SK-N-SH treated with all-trans-retinoic acid at 6 μM for 48 hours (cell line): ENCODE measurements around the gene RHO.

ENCODE experiments used
- CSDC2 ChIP-seq: fragments of 250-450 bp; sonication (Bioruptor Pico); IDR thresholded peaks from 2 replicates; pipeline ENCODE4 v1.5.0; 2020; ENCODE audit warnings: mild to moderate bottlenecking, moderate library complexity
- RARB ChIP-seq: fragments of 250-450 bp; sonication (Bioruptor Pico); IDR thresholded peaks from 2 replicates; pipeline ENCODE4 v1.8.0; 2021; ENCODE audit warnings: mild to moderate bottlenecking, moderate library complexity
- SNAI2 ChIP-seq: fragments of 250-450 bp; sonication (Bioruptor Pico); IDR thresholded peaks from 2 replicates; pipeline ENCODE4 v1.5.0; 2020; ENCODE audit warnings: mild to moderate bottlenecking, moderate library complexity
- ZFP30 ChIP-seq: fragments of 450-650 bp; formaldehyde crosslinking; IDR thresholded peaks from 2 replicates; pipeline ENCODE4 v1.5.0; 2022; ENCODE audit warnings: mild to moderate bottlenecking, moderate library complexity
- TF ChIP-seq, protein P1 (sequence below): fragments of 250-450 bp; sonication (Bioruptor Pico); IDR thresholded peaks from 2 replicates; pipeline ENCODE4 v1.5.0; 2020; ENCODE audit warnings: mild to moderate bottlenecking, moderate library complexity

Gene RHO

DNA sequence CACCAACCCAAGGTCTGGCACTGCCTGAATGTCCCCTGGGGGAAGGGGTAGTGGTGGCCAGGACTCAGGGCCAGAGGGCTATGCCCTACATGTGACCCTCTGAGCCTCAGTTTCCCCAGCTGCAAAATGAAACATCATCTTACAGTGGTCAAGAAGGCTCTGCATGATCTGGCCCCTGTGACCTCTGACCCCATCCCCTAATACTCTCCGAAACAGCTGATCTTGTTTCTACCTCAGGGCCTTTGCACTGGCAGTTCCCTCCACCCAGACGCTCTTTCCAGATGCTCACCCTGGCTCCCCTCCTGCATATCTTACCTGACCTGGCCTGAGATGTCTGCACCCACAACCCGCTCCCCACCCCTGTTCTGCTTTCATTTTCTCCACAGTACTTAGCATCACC, 56.2 kb downstream of the RHO start (continued):
- TF ChIP-seq, protein P1, sequence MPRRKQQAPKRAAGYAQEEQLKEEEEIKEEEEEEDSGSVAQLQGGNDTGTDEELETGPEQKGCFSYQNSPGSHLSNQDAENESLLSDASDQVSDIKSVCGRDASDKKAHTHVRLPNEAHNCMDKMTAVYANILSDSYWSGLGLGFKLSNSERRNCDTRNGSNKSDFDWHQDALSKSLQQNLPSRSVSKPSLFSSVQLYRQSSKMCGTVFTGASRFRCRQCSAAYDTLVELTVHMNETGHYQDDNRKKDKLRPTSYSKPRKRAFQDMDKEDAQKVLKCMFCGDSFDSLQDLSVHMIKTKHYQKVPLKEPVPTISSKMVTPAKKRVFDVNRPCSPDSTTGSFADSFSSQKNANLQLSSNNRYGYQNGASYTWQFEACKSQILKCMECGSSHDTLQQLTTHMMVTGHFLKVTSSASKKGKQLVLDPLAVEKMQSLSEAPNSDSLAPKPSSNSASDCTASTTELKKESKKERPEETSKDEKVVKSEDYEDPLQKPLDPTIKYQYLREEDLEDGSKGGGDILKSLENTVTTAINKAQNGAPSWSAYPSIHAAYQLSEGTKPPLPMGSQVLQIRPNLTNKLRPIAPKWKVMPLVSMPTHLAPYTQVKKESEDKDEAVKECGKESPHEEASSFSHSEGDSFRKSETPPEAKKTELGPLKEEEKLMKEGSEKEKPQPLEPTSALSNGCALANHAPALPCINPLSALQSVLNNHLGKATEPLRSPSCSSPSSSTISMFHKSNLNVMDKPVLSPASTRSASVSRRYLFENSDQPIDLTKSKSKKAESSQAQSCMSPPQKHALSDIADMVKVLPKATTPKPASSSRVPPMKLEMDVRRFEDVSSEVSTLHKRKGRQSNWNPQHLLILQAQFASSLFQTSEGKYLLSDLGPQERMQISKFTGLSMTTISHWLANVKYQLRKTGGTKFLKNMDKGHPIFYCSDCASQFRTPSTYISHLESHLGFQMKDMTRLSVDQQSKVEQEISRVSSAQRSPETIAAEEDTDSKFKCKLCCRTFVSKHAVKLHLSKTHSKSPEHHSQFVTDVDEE (CRISPR knock-in tag), result no peak
- TF ChIP-seq RARB (CRISPR knock-in tag) (no peak), ZFP30 (CRISPR knock-in tag) (no peak), SNAI2 (no peak), CSDC2 (CRISPR knock-in tag) (no peak)
